HepG2 (cell line): ENCODE results near the gene CDH12. TPM values are rescaled to one million over a fixed set of nuclear protein-coding genes. Genes with fewer than 3 reads are reported as not detected.

Source experiments
- ATAC-seq: fragments of 200-7000 bp; cut with Tn5 transposase; 3 replicates; pipeline ENCODE4 v1.9.1; 2020; ENCODE audit warnings: mild to moderate bottlenecking, moderate library complexity
- BruUV-seq: library from RNA; stranded (reverse); fragments of 400-500 nt; replicated peaks from 2 replicates; lab custom pipeline; 2021; lab: Mats Ljungman, UMichigan
- CTCF ChIA-PET: fragments of 300-600 bp; formaldehyde crosslinking; extraction: SDS; loops from one replicate; lab custom pipeline; 2021; ENCODE audit warnings: low total read pairs, inconsistent platforms, low intra/inter-chr PET ratio; lab: Yijun Ruan, JAX
- POLR2A ChIA-PET: fragments of 350-600 bp; sonication (Branson Sonifier 250); formaldehyde crosslinking; loops from one replicate; lab custom pipeline; 2020; ENCODE audit warnings: antibody characterized with exemption, inconsistent platforms; lab: Yijun Ruan, JAX
- DNase-seq: peaks from one replicate; pipeline ENCODE4 v3.0.0-alpha.2; 2015; ENCODE audit warnings: low spot score
- FAIRE-seq: peaks from 3 replicates; lab custom pipeline; 2011; peaks lifted over from hg19 to GRCh38; lab: Jason Lieb, UNC
- H2AFZ ChIP-seq: one replicate; pipeline ENCODE4 v1.6.1; 2011; ENCODE audit warnings: low read length, inconsistent platforms
- H3K27ac ChIP-seq: fragments of 300-600 bp; 3 replicates; pipeline ENCODE4 v1.8.0; 2011; ENCODE audit warnings: mixed run types, mild to moderate bottlenecking, mixed read lengths, low read length, inconsistent platforms; ENCODE audit not compliant: insufficient read depth; ENCODE audit errors: extremely low read length
- H3K27me3 ChIP-seq, 2 experiments: fragments of 200-600 bp in 1 of 2; 2 replicates in 1 of 2; 3 replicates in 1 of 2; pipeline versions ENCODE4 v1.6.0 to v1.8.0; 2011; ENCODE audit warnings: low read length in 2 of 2, mild to moderate bottlenecking in 2 of 2, moderate library complexity in 2 of 2, inconsistent platforms in 1 of 2; ENCODE audit not compliant: insufficient read depth in 2 of 2, control insufficient read depth in 1 of 2
- H3K36me3 ChIP-seq, 2 experiments: fragments of 200-600 bp in 1 of 2; replicated peaks in 1 of 2; 2 replicates in 1 of 2; 3 replicates in 1 of 2; pipeline versions ENCODE4 v1.5.1 to v1.8.0; 2011; ENCODE audit warnings: low read length in 2 of 2, inconsistent platforms in 1 of 2; ENCODE audit not compliant: insufficient read depth in 2 of 2, control insufficient read depth in 1 of 2
- H3K4me1 ChIP-seq: 2 replicates; pipeline ENCODE4 v1.5.1; 2012; ENCODE audit warnings: low read length, inconsistent platforms; ENCODE audit not compliant: insufficient read depth
- H3K4me2 ChIP-seq: 2 replicates; pipeline ENCODE4 v1.6.0; 2011; ENCODE audit warnings: low read depth, low read length, inconsistent platforms
- H3K4me3 ChIP-seq, 3 experiments: fragments of 200-600 bp in 1 of 3; sonication (generic), shearing (Covaris generic) in 1 of 3; replicated peaks in 1 of 3; 2 replicates each; pipeline ENCODE4 v1.5.1; 2011 to 2016; ENCODE audit warnings: low read length in 3 of 3, inconsistent platforms in 2 of 3, low read depth in 2 of 3, mild to moderate bottlenecking in 2 of 3, control low read depth in 1 of 3, mixed read lengths in 1 of 3; ENCODE audit not compliant: insufficient read depth in 1 of 3
- H3K79me2 ChIP-seq: one replicate; pipeline ENCODE4 v1.6.1; 2011; ENCODE audit warnings: low read length, inconsistent platforms; ENCODE audit not compliant: insufficient read depth
- H3K9ac ChIP-seq: 2 replicates; pipeline ENCODE4 v1.6.0; 2011; ENCODE audit warnings: mild to moderate bottlenecking, low read depth, low read length, inconsistent platforms; ENCODE audit not compliant: insufficient read depth
- H3K9me3 ChIP-seq: 2 replicates; pipeline ENCODE4 v1.5.1; 2012; ENCODE audit warnings: mild to moderate bottlenecking, low read length
- H4K20me1 ChIP-seq: 2 replicates; pipeline ENCODE4 v1.6.0; 2011; ENCODE audit warnings: inconsistent platforms, mild to moderate bottlenecking, low read length, moderate library complexity; ENCODE audit not compliant: insufficient read depth
- HDAC1 ChIP-seq: sonication (generic); formaldehyde crosslinking; IDR thresholded peaks from 2 replicates; pipeline ENCODE4 v1.5.1; 2020; ENCODE audit warnings: mild to moderate bottlenecking, missing genetic modification reagents
- MXD4 ChIP-seq: IDR thresholded peaks from 2 replicates; pipeline ENCODE4 v1.6.1; 2016; ENCODE audit warnings: mild to moderate bottlenecking, missing biosample characterization, missing genetic modification reagents
- MYPOP ChIP-seq: sonication (generic); formaldehyde crosslinking; IDR thresholded peaks from 2 replicates; pipeline ENCODE4 v1.8.1; 2023; ENCODE audit warnings: mild to moderate bottlenecking, moderate library complexity, missing genetic modification reagents
- NPAS2 ChIP-seq: sonication (generic); formaldehyde crosslinking; IDR thresholded peaks from 2 replicates; pipeline ENCODE4 v1.8.0; 2022; ENCODE audit warnings: mild to moderate bottlenecking, missing genetic modification reagents, borderline replicate concordance
- RBM39 ChIP-seq: fragments of 200-400 bp; formaldehyde crosslinking; IDR thresholded peaks from one replicate; pipeline ENCODE4 v1.6.1; 2018; ENCODE audit warnings: antibody characterized with exemption, mild to moderate bottlenecking, low read depth, low read length; ENCODE audit not compliant: poor library complexity, severe bottlenecking
- ZNF317 ChIP-seq: sonication (generic); formaldehyde crosslinking; IDR thresholded peaks from 2 replicates; pipeline ENCODE4 v1.5.0; 2020; ENCODE audit warnings: mild to moderate bottlenecking, missing genetic modification reagents
- ZNF460 ChIP-seq: sonication (generic); formaldehyde crosslinking; IDR thresholded peaks from 2 replicates; pipeline ENCODE4 v1.5.1; 2020; ENCODE audit warnings: missing genetic modification reagents, mild to moderate bottlenecking, borderline replicate concordance
- ZNF605 ChIP-seq: sonication (generic); formaldehyde crosslinking; IDR thresholded peaks from 2 replicates; pipeline ENCODE4 v1.8.0; 2022; ENCODE audit warnings: mild to moderate bottlenecking, missing genetic modification reagents
- ZNF615 ChIP-seq: sonication (generic); formaldehyde crosslinking; IDR thresholded peaks from 2 replicates; pipeline ENCODE4 v1.5.0; 2020; ENCODE audit warnings: mild to moderate bottlenecking, missing genetic modification reagents, borderline replicate concordance
- ZNF761 ChIP-seq: sonication (generic); formaldehyde crosslinking; conservative IDR thresholded peaks from 2 replicates; pipeline ENCODE4 v1.4.0; 2020; ENCODE audit warnings: mild to moderate bottlenecking, missing genetic modification reagents
- ZNF768 ChIP-seq: sonication (generic); formaldehyde crosslinking; IDR thresholded peaks from 2 replicates; pipeline ENCODE4 v1.4.0; 2020; ENCODE audit warnings: missing genetic modification reagents
- WGBS: methylation state at CpG from one replicate; pipeline ENCODE4 v1.1.6; 2017; ENCODE audit warnings: low lambda C conversion rate; 5-methylcytosine and 5-hydroxymethylcytosine counted together
- in situ Hi-C: cut with HindIII; loops from 2 replicates; pipeline ENCODE4 v1.10.0; 2017; ENCODE audit warnings: low pct_unique_long_range_greater_than_20kb; ENCODE audit not compliant: extremely low pct_ligation_motif_present
- intact Hi-C: fragments of 100-400 bp; cut with micrococcal nuclease; formaldehyde crosslinking; loops from one replicate; pipeline ENCODE4 v1.10.0; 2022; ENCODE audit not compliant: unreplicated experiment
- polyA plus RNA-seq, 8 experiments: library from polyadenylated mRNA; depleted of rRNA in 3 of 8; stranded (reverse) in 7 of 8; unstranded in 1 of 8; fragments of >200 nt; fragmentation: Illumina TruSeq in 4 of 8; extraction: Trizol in 4 of 8; gene quantifications; 2 replicates each; pipeline versions ENCODE4 v1.2.1 to v1.2.3, GENCODE V29; 2011 to 2016; ENCODE audit warnings: low read depth in 4 of 8, missing spikeins in 1 of 8, mixed read lengths in 1 of 8; ENCODE audit not compliant: insufficient read depth in 1 of 8
- total RNA-seq, 5 experiments: library from RNA; depleted of rRNA; stranded (reverse); fragments of >200 nt; fragmentation: Illumina TruSeq; extraction: Trizol; gene quantifications; 2 replicates each; pipeline ENCODE4 v1.2.3, GENCODE V29; 2016; ENCODE audit warnings: low read depth in 1 of 5

The CDH12 gene
- total and polyA plus RNA-seq, 2 of the 13 experiments (the other 11 are each of a cell fraction or from before 2014, with no cell fraction given), result not detected

DNA sequence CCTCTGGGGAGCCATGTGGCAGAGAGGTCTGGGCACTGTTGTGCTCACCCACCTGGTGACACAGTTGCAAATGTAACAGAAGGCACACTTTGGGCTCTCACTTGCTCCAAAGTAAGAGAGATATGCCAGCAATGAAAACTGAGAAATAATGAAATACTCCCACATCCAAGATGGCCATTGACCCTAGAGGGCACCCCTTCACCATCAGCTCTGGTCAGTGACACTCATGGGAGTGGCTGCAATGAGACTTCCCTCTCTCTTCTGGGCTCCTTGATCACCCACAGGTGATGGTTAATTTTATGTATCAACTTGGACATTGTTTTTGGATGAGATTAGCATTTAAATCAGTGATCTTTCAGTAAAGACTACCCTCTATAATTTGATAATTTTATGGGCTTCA, 248.4 kb downstream of the CDH12 start:
- no peak overlapping the region for H3K4me3 ChIP-seq
- peaks cover 73% of the 10 kb centered on the region for H3K9me3 ChIP-seq
- H3K4me1 ChIP-seq, result no peaks in the 10 kb centered on the region
- H3K4me2 ChIP-seq, result no peak overlapping the region
- no peak overlapping the region for H2AFZ ChIP-seq
- TF ChIP-seq NPAS2, result no peak
- no peak for TF ChIP-seq ZNF605 (CRISPR knock-in tag)
- no peak for TF ChIP-seq ZNF317 (CRISPR knock-in tag)
- TF ChIP-seq ZNF460 (CRISPR knock-in tag), result no peak
- TF ChIP-seq ZNF761, result no peak
- no peak for TF ChIP-seq ZNF768 (CRISPR knock-in tag)
- TF ChIP-seq HDAC1 (CRISPR knock-in tag), result no peak
- TF ChIP-seq RBM39, result no peak
- in situ Hi-C loops (no loop called here), intact Hi-C loops (no loop called here)
- no peaks in the 10 kb centered on the region for H3K36me3 ChIP-seq
- H3K9ac ChIP-seq, result no peak overlapping the region
- H3K27ac ChIP-seq, result no peak overlapping the region
- no peak for FAIRE-seq
- ATAC-seq, result no peak
- no peaks in the 10 kb centered on the region for H3K27me3 ChIP-seq
- no peak for DNase-seq
- CTCF ChIA-PET, result no interaction called here
- no TSS peak for BruUV-seq
- no peaks in the 10 kb centered on the region for H4K20me1 ChIP-seq
- POLR2A ChIA-PET, result no interaction called here
- no peaks in the 10 kb centered on the region for H3K79me2 ChIP-seq

- in situ Hi-C loops (no loop called here), intact Hi-C loops (no loop called here)
- no TSS peak for BruUV-seq
- ChIA-PET POLR2A (no interaction called here), CTCF (no interaction called here)
- no peak for ATAC-seq
- Histone ChIP-seq H3K36me3 (no peaks in the 10 kb centered on the region), H3K27me3 (no peaks in the 10 kb centered on the region), H2AFZ (no peak overlapping the region), H3K27ac (no peak overlapping the region), H3K9ac (no peak overlapping the region), H3K4me1 (no peaks in the 10 kb centered on the region), H3K79me2 (no peaks in the 10 kb centered on the region), H3K4me2 (no peak overlapping the region), H4K20me1 (no peaks in the 10 kb centered on the region), H3K4me3 (no peak overlapping the region), H3K9me3 (peaks cover 15% of the 10 kb centered on the region)
- WGBS, result 0% methylated on average over 2 of the region's 2 CpGs
- FAIRE-seq, result no peak
- no peak for DNase-seq
- TF ChIP-seq MXD4 (CRISPR knock-in tag), result no peak
- TF ChIP-seq MYPOP (CRISPR knock-in tag), result no peak
- no peak for TF ChIP-seq ZNF615 (CRISPR knock-in tag)
These were observed 254.3 kb downstream of the CDH12 start for GRCh38 chr5:22598796-22599195.
